ENCODE results near the gene EIF2B5. TPM values are rescaled to one million over a fixed set of nuclear protein-coding genes. Genes with fewer than 3 reads are reported as not detected.

The EIF2B5 gene
- total and polyA plus RNA-seq, 2 of the 13 experiments (the other 11 are each of a cell fraction or from before 2014, with no cell fraction given) = 38.4 to 60.2 TPM

- TF ChIP-seq BATF2 (CRISPR knock-in tag; IDR thresholded peaks at IDR 0.05) (no peak), SRF (IDR thresholded peaks at IDR 0.05; ENCODE audit: low read depth, low read length) (no peak), FOSL1 (CRISPR knock-in tag; IDR thresholded peaks at IDR 0.05; ENCODE audit: borderline replicate concordance) (no peak), ZFAT (CRISPR knock-in tag; conservative IDR thresholded peaks at IDR 0.05) (0 out of 2 replicates have a peak, but pooled peaks have one; percentile 22), BRD4 (CRISPR knock-in tag; IDR thresholded peaks at IDR 0.05) (peak; percentile 86), CENPT (CRISPR knock-in tag; IDR thresholded peaks at IDR 0.05; ENCODE audit: low read depth) (no peak), ARNT2 (CRISPR knock-in tag; IDR thresholded peaks at IDR 0.05; ENCODE audit: low read depth) (no peak), ZSCAN5A (CRISPR knock-in tag; IDR thresholded peaks at IDR 0.05; ENCODE audit: borderline replicate concordance) (no peak; the same call in 1 of the 2 replicates), SP1 (IDR thresholded peaks at IDR 0.05) (no peak), SP1 (CRISPR knock-in tag; IDR thresholded peaks at IDR 0.05) (peak; percentile 88), ZNF292 (CRISPR knock-in tag; IDR thresholded peaks at IDR 0.05; ENCODE audit: borderline replicate concordance, low read depth) (no peak), ELF3 (CRISPR knock-in tag; IDR thresholded peaks at IDR 0.05) (peak; percentile 60), ZNF343 (CRISPR knock-in tag; IDR thresholded peaks at IDR 0.05) (0 out of 2 replicates have a peak, but pooled peaks have one; percentile 27), ZNF878 (CRISPR knock-in tag; IDR thresholded peaks at IDR 0.05) (no peak), AFF4 (CRISPR knock-in tag; IDR thresholded peaks at IDR 0.05) (no peak), HNRNPLL (IDR thresholded peaks at IDR 0.05; ENCODE audit: low read depth, low read length, poor library complexity, severe bottlenecking) (peak; percentile 31), ZNF18 (CRISPR knock-in tag; IDR thresholded peaks at IDR 0.05; ENCODE audit: insufficient replicate concordance) (peak; percentile 58), ZSCAN12 (CRISPR knock-in tag; IDR thresholded peaks at IDR 0.05) (no peak), AGO1 (IDR thresholded peaks at IDR 0.05; ENCODE audit: low read depth, low read length, poor library complexity, severe bottlenecking) (peak; percentile 49)
- TF ChIP-seq, protein P1, sequence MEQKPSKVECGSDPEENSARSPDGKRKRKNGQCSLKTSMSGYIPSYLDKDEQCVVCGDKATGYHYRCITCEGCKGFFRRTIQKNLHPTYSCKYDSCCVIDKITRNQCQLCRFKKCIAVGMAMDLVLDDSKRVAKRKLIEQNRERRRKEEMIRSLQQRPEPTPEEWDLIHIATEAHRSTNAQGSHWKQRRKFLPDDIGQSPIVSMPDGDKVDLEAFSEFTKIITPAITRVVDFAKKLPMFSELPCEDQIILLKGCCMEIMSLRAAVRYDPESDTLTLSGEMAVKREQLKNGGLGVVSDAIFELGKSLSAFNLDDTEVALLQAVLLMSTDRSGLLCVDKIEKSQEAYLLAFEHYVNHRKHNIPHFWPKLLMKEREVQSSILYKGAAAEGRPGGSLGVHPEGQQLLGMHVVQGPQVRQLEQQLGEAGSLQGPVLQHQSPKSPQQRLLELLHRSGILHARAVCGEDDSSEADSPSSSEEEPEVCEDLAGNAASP (CRISPR knock-in tag; IDR thresholded peaks at IDR 0.05; ENCODE audit: borderline replicate concordance) = no peak
Observed at GRCh38 chr3:184174646-184175492, 39.7 kb downstream of the EIF2B5 start, which contains the start of gene AP2M1 (continued).
